Stimulated activated naive CD8-positive, alpha-beta T cell treated with anti-CD3 and anti-CD28 coated beads, Interleukin-15, Interleukin-2, amounts not matched to agents 100 ng/mL and 50 ng/mL, for 24 hours (primary cell): ENCODE measurements around the gene FMOD.

Source experiments
- H3K27ac Mint-ChIP-seq: one replicate; pipeline ENCODE4 v1.8.0; 2021; ENCODE audit warnings: mild to moderate bottlenecking, mixed read lengths
- H3K27me3 Mint-ChIP-seq: one replicate; pipeline ENCODE4 v1.8.0; 2021; ENCODE audit warnings: mixed read lengths
- H3K36me3 Mint-ChIP-seq: one replicate; pipeline ENCODE4 v1.8.0; 2021; ENCODE audit warnings: low read depth, mixed read lengths
- H3K4me1 Mint-ChIP-seq: one replicate; pipeline ENCODE4 v1.8.0; 2021; ENCODE audit warnings: low read depth, mixed read lengths
- H3K4me3 Mint-ChIP-seq: one replicate; pipeline ENCODE4 v1.8.0; 2021; ENCODE audit warnings: mild to moderate bottlenecking, mixed read lengths
- H3K9me3 Mint-ChIP-seq: one replicate; pipeline ENCODE4 v1.8.0; 2021; ENCODE audit warnings: mixed read lengths

Gene FMOD

DNA sequence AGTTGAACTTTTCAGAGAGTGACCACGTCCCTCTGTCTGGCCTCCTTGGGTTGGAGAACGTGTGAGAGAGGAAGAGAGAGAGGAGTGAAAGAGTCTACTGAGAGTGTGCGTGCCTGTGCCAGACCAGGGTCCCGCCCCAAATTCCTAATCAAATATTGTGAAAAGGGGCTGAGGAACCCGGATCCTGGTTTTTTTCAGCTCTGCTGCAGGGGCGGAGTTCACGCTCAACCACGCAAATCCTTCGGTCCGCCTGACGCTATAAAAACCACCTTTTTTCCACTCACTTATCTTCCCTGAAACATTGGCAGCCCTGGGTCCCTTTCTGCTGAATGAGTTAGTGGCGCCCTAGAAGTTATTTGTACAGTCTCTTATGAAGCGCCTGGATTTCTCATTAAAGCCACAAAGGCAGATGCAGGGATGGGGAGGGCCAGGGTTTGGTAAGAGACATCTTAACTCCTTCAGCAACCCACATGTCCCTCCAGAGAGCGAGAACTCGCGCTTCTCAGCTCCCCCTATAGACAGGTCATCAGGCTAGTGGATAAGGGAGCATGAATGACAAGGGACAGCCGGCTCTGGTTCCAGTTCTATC, at the start of gene FMOD:
Gene FMOD (minus strand): TSS at position 86 of the 589 bp plus-strand sequence. CDS start 2,852 bp downstream, outside the sequence.
- peak within 1 kb of the TSS; percentile 33 for H3K27ac Mint-ChIP-seq
- peak within 1 kb of the TSS; percentile 35 for H3K4me3 Mint-ChIP-seq
- no peaks in the 10 kb centered on the region for H3K36me3 Mint-ChIP-seq
- H3K27me3 Mint-ChIP-seq = peaks cover 16% of the 10 kb centered on the region
- peaks cover 13% of the 10 kb centered on the region for H3K4me1 Mint-ChIP-seq
- H3K9me3 Mint-ChIP-seq = no peaks in the 10 kb centered on the region

DNA sequence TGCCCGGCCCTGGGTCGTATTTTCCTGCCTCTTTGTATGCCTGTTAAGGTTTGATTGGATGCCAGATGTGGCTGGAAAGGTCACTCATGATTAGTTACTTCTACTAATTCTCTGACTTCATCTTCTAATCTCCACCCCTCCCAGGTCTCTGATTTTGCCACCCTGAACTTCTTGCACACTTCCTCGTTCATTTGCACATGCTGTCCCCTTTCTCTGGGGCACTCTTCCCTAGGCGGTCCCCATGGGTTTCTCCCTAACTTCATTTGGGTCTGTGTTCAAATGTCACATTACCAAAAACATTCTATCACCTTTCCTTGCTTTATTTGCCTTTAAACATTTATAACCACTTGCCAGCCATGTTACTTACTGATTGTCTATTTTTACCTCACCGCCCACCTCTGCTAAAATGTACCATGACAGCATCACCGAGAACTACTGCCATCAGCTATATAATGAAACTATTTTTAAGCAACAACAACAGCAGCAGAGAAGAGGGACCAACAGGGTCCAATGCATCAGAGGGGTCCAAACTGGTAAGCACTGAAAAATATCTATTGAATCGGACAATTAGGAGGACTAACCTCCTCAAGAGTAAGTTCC, 45.8 kb upstream of the FMOD start:
- Mint-ChIP-seq H3K9me3 (no peaks in the 10 kb centered on the region), H3K4me1 (no peaks in the 10 kb centered on the region), H3K4me3 (no peak overlapping the region), H3K36me3 (no peaks in the 10 kb centered on the region), H3K27me3 (peaks cover 30% of the 10 kb centered on the region), H3K27ac (no peak overlapping the region)

DNA sequence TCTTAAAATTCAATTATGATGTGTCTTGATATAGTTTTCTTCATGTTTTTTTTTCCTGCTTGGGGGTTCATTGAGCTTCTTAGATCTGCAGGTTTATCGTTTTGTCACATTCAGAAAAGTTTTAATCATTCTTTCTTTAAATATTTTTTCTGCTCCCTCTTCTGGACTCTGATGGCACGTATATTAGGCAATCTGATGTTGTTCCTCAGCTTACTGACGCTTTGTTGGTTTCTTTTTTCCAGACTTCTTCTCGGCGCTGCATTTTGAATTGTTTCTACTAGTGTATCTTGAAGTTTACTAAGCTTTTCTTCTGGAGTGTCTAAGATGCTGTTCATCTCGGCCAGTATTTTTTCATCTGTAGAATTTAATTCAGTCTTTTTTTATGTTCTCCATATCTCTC, 44.8 kb upstream of the FMOD start:
- no peak overlapping the region for H3K4me3 Mint-ChIP-seq
- no peaks in the 10 kb centered on the region for H3K4me1 Mint-ChIP-seq
- no peaks in the 10 kb centered on the region for H3K36me3 Mint-ChIP-seq
- H3K27ac Mint-ChIP-seq = no peak overlapping the region
- no peaks in the 10 kb centered on the region for H3K9me3 Mint-ChIP-seq
- peaks cover 30% of the 10 kb centered on the region for H3K27me3 Mint-ChIP-seq

DNA sequence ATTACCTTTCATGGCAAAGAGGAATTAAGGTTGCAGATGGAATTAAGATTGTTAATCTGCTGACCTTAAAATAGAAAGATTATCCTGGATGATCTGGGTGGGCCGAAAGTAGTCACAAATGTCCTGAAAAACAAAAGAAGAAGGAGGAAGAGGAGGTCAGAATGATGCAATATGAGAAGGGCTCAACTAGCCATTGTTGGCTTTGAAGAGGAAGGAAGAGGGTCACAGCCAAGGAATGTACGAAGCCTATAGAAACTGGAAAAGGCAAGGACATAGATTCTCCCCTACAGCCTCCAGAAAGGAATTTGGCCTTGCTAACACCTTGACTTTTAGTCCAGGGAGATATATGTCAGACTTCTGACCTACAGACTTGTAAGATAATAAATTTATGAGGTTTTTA, 39.4 kb upstream of the FMOD start:
- no peaks in the 10 kb centered on the region for H3K4me1 Mint-ChIP-seq
- peaks cover 27% of the 10 kb centered on the region for H3K27me3 Mint-ChIP-seq
- no peak overlapping the region for H3K27ac Mint-ChIP-seq
- H3K9me3 Mint-ChIP-seq = no peaks in the 10 kb centered on the region
- H3K36me3 Mint-ChIP-seq = no peaks in the 10 kb centered on the region
- no peak overlapping the region for H3K4me3 Mint-ChIP-seq

DNA sequence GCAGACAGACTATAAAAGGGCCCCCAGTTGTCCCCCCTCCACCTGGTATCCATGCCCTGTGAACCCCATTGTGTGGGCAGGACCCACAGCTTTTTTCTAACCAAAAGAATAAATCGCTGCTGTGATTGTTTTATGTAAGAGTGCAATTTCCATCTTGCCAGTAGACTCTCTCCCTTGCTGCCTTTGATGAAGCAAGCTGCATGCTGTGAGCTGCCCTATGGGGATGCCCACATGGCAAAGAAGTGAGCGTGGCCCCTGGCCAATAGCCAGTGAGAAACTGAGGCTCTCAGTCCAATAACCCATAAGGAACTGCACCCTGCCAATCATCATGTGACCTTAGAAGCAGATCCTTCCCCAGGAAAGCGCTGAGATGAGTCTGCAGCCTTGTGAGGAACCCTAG, 37.8 kb upstream of the FMOD start:
- Mint-ChIP-seq H3K36me3 (no peaks in the 10 kb centered on the region), H3K4me1 (no peaks in the 10 kb centered on the region), H3K9me3 (no peaks in the 10 kb centered on the region), H3K4me3 (no peak overlapping the region), H3K27ac (no peak overlapping the region), H3K27me3 (peaks cover 31% of the 10 kb centered on the region)

DNA sequence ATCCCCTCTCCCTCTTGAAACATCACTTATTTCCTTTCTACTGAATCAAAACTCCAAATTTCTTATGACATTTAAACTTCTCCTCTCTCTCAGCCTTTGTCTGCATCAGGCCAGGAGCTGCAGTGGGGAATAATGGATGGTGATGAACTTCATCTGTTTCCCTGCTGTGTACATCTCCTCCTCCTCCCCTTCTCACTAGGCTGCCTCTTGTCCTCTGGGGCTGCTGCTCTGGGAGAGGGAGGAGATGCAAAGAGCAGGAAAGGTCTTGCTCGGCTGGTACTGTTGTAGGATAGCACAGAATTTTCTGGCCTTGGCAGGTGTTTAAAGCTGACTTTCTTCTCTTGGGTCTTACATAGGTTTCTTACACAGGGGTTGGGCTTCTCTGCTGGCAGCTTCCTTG, 31.1 kb upstream of the FMOD start:
- Mint-ChIP-seq H3K4me3 (no peak overlapping the region), H3K27me3 (peaks cover 14% of the 10 kb centered on the region), H3K27ac (no peak overlapping the region), H3K36me3 (no peaks in the 10 kb centered on the region), H3K4me1 (peaks cover 8% of the 10 kb centered on the region), H3K9me3 (no peaks in the 10 kb centered on the region)

DNA sequence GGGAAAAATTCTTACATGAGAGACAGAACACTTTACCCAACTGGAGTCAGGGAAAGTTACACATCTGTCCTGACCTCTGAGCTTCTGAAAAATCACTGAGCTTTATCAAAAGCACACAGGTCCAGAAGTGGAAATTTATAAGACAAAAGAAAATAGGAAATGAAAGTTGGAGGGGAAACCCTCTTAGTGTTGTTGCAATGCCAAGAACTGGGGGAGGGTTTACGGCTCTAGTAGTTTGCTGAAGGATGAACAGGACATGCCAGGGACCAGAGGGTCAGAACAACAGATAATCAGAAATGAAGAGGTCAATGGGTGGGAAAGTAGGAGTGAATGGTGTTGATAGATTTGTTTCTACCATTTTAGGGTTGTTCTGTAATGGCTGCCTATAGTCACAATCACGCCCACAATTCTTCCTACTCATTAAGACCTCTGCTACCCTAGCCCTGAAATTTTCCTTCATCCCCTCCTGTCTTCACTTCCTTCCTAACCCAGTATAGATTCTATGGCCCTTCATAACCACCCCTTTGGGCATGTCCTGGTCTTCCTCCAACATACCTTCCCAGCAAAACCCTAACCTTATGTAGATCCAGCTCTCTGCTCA, 30.3 kb upstream of the FMOD start:
- peaks cover 8% of the 10 kb centered on the region for H3K4me1 Mint-ChIP-seq
- H3K4me3 Mint-ChIP-seq = no peak overlapping the region
- no peaks in the 10 kb centered on the region for H3K36me3 Mint-ChIP-seq
- no peak overlapping the region for H3K27ac Mint-ChIP-seq
- H3K27me3 Mint-ChIP-seq = peaks cover 14% of the 10 kb centered on the region
- H3K9me3 Mint-ChIP-seq = no peaks in the 10 kb centered on the region

DNA sequence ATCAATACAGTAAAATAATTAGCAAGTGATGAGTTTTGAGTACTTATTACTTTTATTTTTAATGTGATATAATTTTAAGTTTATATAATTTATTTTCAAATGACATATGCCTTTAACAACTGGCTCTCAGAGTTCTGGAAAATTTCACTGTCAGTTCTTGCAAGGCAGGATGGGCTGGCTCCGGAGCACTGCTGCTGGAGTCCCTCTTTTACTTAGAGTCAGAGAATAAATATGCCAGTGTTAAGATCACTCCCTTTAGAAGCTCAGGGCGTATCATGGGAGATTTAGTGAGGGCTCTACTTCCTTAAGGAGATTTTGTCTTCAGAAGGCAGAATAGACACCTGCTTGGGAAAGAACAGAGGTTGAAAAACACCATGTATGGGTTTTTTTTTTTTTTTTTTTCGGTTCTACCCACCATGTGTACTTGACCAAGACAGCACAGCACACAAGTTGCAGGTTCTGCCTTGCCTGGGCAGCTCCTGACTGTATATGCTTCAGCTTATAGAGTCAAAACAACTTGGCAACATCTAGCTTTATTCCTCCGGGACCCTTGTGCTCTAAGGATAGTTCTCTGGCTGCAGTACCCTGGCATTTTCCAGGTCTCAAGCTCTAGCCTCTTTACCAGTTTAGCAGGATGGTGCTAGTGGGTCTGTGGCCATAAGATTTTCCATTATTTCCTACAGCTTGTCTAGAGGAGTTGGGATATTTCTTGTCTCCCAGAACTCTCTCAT, 29.7 kb upstream of the FMOD start:
- Mint-ChIP-seq H3K4me1 (peaks cover 8% of the 10 kb centered on the region), H3K9me3 (no peaks in the 10 kb centered on the region), H3K4me3 (no peak overlapping the region), H3K36me3 (no peaks in the 10 kb centered on the region), H3K27ac (no peak overlapping the region), H3K27me3 (peaks cover 13% of the 10 kb centered on the region)

DNA sequence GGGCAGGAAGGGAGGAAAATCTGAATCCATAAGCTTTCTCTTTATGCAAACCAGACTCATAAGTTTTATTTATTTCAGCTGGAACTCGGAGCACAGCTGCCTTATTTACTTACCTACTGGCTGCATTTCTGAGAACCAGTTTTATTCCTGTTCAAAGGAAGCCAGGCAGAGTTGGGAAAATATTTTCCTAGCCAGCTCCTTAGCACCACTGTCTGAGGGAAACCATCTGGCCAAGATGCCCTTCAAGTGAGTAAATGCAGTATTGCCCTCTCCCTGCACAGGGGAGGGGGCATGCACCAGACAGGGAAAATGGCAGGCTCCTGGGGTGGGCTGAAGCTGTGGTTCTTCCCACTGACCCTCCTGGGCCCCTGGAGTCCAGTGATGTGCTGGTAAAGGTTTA, 28.9 kb upstream of the FMOD start:
- Mint-ChIP-seq H3K4me3 (no peak overlapping the region), H3K27me3 (peaks cover 10% of the 10 kb centered on the region), H3K27ac (no peak overlapping the region), H3K4me1 (peaks cover 8% of the 10 kb centered on the region), H3K36me3 (no peaks in the 10 kb centered on the region), H3K9me3 (no peaks in the 10 kb centered on the region)

DNA sequence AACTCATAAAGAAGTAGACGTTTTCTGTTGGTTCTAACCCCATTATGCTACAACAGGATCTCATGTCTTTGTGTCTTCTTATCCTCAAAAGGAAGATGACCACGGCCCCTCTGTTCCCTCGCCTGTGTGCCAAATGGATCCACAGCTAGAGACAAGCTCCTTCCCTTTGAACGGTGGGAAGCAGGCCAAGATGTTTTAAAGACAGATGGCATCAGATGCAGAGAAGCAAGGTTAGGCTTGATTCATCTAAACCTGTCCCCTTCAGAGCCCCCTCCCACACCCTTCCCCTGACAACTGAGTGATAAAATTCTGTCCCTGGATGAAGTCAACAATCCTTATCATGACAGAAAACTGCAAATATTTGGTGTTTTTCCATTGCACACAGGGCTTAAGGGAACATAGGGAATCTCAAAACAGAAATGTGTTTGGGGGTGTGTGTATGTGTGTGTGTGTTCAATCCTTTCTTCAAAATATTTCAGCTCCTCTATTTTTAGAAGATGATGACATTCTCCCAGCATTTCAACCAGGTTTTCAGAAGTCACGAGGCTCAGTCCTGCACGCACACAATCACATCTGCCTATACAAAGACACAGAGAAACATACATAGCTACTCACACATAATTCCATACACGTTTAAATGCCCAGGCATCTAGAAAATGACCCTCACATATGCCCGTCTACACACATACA, 27.8 kb upstream of the FMOD start:
- H3K36me3 Mint-ChIP-seq = no peaks in the 10 kb centered on the region
- H3K4me3 Mint-ChIP-seq = no peak overlapping the region
- H3K27ac Mint-ChIP-seq = no peak overlapping the region
- no peaks in the 10 kb centered on the region for H3K9me3 Mint-ChIP-seq
- peaks cover 8% of the 10 kb centered on the region for H3K4me1 Mint-ChIP-seq
- peaks cover 2% of the 10 kb centered on the region for H3K27me3 Mint-ChIP-seq

DNA sequence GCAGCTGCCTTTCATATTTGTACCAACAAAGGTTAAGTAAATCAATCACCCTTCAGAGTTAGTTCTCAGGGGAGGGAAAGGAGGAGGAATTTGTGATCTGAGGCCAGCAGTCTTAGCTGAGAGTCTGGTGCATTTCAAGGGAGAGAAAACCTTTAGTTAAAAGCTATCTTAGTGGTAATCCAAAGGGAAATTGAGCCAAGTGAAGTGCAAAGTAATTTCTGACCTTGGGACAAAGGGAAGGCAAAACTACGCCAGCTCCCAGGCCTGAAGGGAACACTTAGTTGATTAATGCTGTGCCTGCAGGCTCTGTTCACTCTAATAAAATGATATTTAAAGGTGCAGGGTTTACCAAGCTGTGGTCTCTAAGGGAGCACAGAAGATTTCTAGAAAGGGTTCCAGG, 23.1 kb upstream of the FMOD start:
- no peaks in the 10 kb centered on the region for H3K36me3 Mint-ChIP-seq
- no peaks in the 10 kb centered on the region for H3K4me1 Mint-ChIP-seq
- no peak overlapping the region for H3K4me3 Mint-ChIP-seq
- H3K27me3 Mint-ChIP-seq = peaks cover 3% of the 10 kb centered on the region
- no peak overlapping the region for H3K27ac Mint-ChIP-seq
- no peaks in the 10 kb centered on the region for H3K9me3 Mint-ChIP-seq

DNA sequence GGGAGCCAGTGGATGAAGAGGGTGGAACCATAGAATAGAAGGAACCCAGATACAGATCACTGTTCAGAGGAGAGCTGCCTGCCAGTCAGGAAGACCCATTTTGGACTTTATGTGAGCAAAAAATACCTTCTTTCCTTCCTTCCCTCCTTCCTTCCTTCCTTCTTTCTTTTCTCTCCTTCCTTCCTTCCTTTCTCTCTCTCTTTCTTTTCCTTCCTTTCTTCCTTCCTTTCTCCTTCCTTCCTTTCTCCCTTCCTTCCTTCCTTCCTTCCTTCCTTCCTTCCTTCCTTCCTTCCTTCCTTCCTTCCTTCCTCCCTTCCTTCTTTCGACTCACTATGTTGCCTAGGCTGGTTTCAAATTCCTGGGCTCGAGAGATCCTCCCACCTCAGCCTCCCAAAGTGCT, 22.1 kb upstream of the FMOD start:
- no peak overlapping the region for H3K4me3 Mint-ChIP-seq
- H3K36me3 Mint-ChIP-seq = no peaks in the 10 kb centered on the region
- H3K9me3 Mint-ChIP-seq = no peaks in the 10 kb centered on the region
- peaks cover 3% of the 10 kb centered on the region for H3K27me3 Mint-ChIP-seq
- H3K4me1 Mint-ChIP-seq = no peaks in the 10 kb centered on the region
- H3K27ac Mint-ChIP-seq = no peak overlapping the region

DNA sequence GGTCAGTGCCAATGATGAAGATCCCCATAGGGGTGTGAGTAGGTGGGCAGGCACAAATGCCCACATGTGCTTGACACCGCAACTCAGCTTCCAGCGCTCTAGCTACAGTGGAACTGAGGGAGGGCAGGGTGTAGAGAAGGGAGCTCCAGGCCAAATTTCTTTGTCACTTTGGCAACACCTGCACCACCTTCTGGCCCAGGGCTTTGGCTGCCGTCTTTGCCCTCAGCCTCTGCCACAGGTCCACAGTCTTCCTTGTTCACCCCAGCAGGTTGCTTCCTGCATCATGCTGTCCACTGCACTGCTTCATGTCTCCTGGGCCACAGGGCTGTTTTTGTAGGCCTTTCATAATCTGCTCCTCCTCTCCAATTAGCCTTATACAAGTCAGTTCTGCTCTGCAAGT, 20.4 kb upstream of the FMOD start:
- Mint-ChIP-seq H3K4me3 (no peak overlapping the region), H3K27me3 (peaks cover 6% of the 10 kb centered on the region), H3K4me1 (no peaks in the 10 kb centered on the region), H3K36me3 (no peaks in the 10 kb centered on the region), H3K27ac (no peak overlapping the region), H3K9me3 (no peaks in the 10 kb centered on the region)

DNA sequence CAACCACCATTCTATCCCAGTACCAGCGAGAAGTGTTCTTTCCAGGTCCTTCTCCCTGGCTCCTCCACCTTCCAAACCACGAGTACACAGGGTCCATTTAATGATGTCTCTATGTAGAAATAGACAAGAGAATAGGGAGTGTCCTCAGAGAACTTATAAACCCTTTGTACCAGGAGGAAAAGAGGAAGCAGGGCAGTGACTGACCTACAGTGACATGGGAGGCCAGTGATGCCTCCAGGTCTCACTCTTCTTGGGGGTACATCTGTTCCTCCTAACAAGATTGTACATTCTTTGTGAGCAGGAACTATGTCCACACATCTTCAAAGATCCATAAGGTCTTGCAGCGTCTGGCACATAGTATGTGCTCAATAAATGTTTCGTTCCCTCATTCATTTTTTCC, 18.7 kb upstream of the FMOD start:
- H3K4me1 Mint-ChIP-seq = no peaks in the 10 kb centered on the region
- no peak overlapping the region for H3K27ac Mint-ChIP-seq
- no peaks in the 10 kb centered on the region for H3K9me3 Mint-ChIP-seq
- no peak overlapping the region for H3K4me3 Mint-ChIP-seq
- H3K27me3 Mint-ChIP-seq = peaks cover 13% of the 10 kb centered on the region
- H3K36me3 Mint-ChIP-seq = no peaks in the 10 kb centered on the region
